HL-60 (cell line): ENCODE results near the gene TMEM270.

ENCODE experiments used
- DNase-seq, 2 experiments: peaks; one replicate each; pipeline ENCODE4 v3.0.0-alpha.2; 2010 to 2020; ENCODE audit warnings: low read depth in 1 of 2, low spot score in 1 of 2
- H3K27ac ChIP-seq: fragments of 250-450 bp; sonication (Bioruptor Pico); replicated peaks from 2 replicates; pipeline ENCODE4 v1.5.1; 2020; ENCODE audit warnings: mild to moderate bottlenecking, moderate library complexity
- H3K27me3 ChIP-seq: fragments of 250-450 bp; sonication (Bioruptor Pico); 2 replicates; pipeline ENCODE4 v1.5.1; 2021; ENCODE audit warnings: mild to moderate bottlenecking, moderate library complexity; ENCODE audit not compliant: insufficient read depth, poor library complexity, severe bottlenecking
- H3K4me3 ChIP-seq: replicated peaks from 2 replicates; pipeline ENCODE4 v1.5.1; 2011; ENCODE audit warnings: mild to moderate bottlenecking, control low read depth, low read length; ENCODE audit not compliant: insufficient read depth
- CTCF ChIP-seq: IDR thresholded peaks from one replicate; pipeline ENCODE4 v1.5.1; 2011; ENCODE audit warnings: low read length, control low read depth, inconsistent platforms; ENCODE audit not compliant: insufficient read depth
- GABPA ChIP-seq: IDR thresholded peaks from 2 replicates; pipeline ENCODE4 v1.6.1; 2012; ENCODE audit warnings: low read depth
- POLR2AphosphoS5 ChIP-seq: IDR thresholded peaks from 2 replicates; pipeline ENCODE4 v1.6.1; 2012; ENCODE audit warnings: low read depth
- REST ChIP-seq: IDR thresholded peaks from 2 replicates; pipeline ENCODE4 v1.6.1; 2012; ENCODE audit warnings: low read depth; ENCODE audit not compliant: insufficient replicate concordance
- SPI1 ChIP-seq: IDR thresholded peaks from 2 replicates; pipeline ENCODE4 v1.6.1; 2012; ENCODE audit warnings: low read depth, mild to moderate bottlenecking, borderline replicate concordance

Gene TMEM270

GRCh38 chr7:73851410-73852338 is 9.3 kb upstream of the TMEM270 start:
- no peak for DNase-seq

GRCh38 chr7:73852500-73852899 is 8.5 kb upstream of the TMEM270 start:
- DNase-seq, result no peak
- Histone ChIP-seq H3K4me3 (no peak overlapping the region), H3K27ac (no peak overlapping the region), H3K27me3 (peaks cover 17% of the 10 kb centered on the region)
- no peak for TF ChIP-seq REST
- no peak for TF ChIP-seq GABPA
- TF ChIP-seq POLR2AphosphoS5, result no peak
- no peak for TF ChIP-seq CTCF
- TF ChIP-seq SPI1, result no peak

More at GRCh38 chr7:73851410-73852338, 9.3 kb upstream of the TMEM270 start:
- H3K27ac ChIP-seq, result no peak overlapping the region
- no peak overlapping the region for H3K4me3 ChIP-seq
- peaks cover 14% of the 10 kb centered on the region for H3K27me3 ChIP-seq
- TF ChIP-seq CTCF (no peak), POLR2AphosphoS5 (no peak), SPI1 (no peak), REST (no peak), GABPA (no peak)

GRCh38 chr7:73856941-73857340 is 4.0 kb upstream of the TMEM270 start:
- DNase-seq, result no peak
- TF ChIP-seq GABPA, result no peak
- no peak for TF ChIP-seq POLR2AphosphoS5
- no peak for TF ChIP-seq SPI1
- no peak for TF ChIP-seq CTCF
- TF ChIP-seq REST, result no peak
- H3K4me3 ChIP-seq, result no peak overlapping the region

More at GRCh38 chr7:73856941-73857340, 4.0 kb upstream of the TMEM270 start:
- peaks cover 17% of the 10 kb centered on the region for H3K27me3 ChIP-seq
- H3K27ac ChIP-seq, result no peak overlapping the region
